Fibroblast of lung (primary cell): ENCODE results near the gene RDH5. TPM values are rescaled to one million over a fixed set of nuclear protein-coding genes. Genes with fewer than 3 reads are reported as not detected.

Experiments used
- DNase-seq, 2 donors: peaks; one replicate each; pipeline versions ENCODE4 v3.0.0 to v3.0.0-alpha.2; 2010; ENCODE audit warnings: low read depth in 2 of 2
- H2AFZ ChIP-seq: 2 replicates; pipeline ENCODE4 v1.5.1; 2012; ENCODE audit warnings: low read length, control low read depth, inconsistent platforms
- H3K27ac ChIP-seq: 2 replicates; pipeline ENCODE4 v1.5.1; 2011; ENCODE audit warnings: low read length, control low read depth; ENCODE audit not compliant: insufficient read depth
- H3K27me3 ChIP-seq: 2 replicates; pipeline ENCODE4 v1.5.1; 2011; ENCODE audit warnings: mild to moderate bottlenecking, low read length; ENCODE audit not compliant: control insufficient read depth, insufficient read depth
- H3K36me3 ChIP-seq: 2 replicates; pipeline ENCODE4 v1.5.1; 2011; ENCODE audit warnings: low read length; ENCODE audit not compliant: control insufficient read depth, insufficient read depth
- H3K4me1 ChIP-seq: 2 replicates; pipeline ENCODE4 v1.5.1; 2011; ENCODE audit warnings: low read length; ENCODE audit not compliant: control insufficient read depth, insufficient read depth; ENCODE audit errors: extremely low read depth
- H3K4me2 ChIP-seq: 2 replicates; pipeline ENCODE4 v1.5.1; 2011; ENCODE audit warnings: low read length, control low read depth; ENCODE audit not compliant: insufficient read depth; ENCODE audit errors: extremely low read depth
- H3K4me3 ChIP-seq, 4 experiments: fragments of 200-600 bp in 1 of 4; sonication (generic) in 1 of 4; replicated peaks in 1 of 4; 2 replicates each; pipeline ENCODE4 v1.5.1; 2011 to 2016; ENCODE audit warnings: low read length in 4 of 4, low read depth in 3 of 4, mild to moderate bottlenecking in 3 of 4, control low read depth in 2 of 4, inconsistent platforms in 1 of 4, mixed read lengths in 1 of 4; ENCODE audit not compliant: insufficient read depth in 1 of 4; ENCODE audit errors: control extremely low read depth in 1 of 4
- H3K79me2 ChIP-seq: 2 replicates; pipeline ENCODE4 v1.5.1; 2012; ENCODE audit warnings: mild to moderate bottlenecking, low read length, inconsistent platforms; ENCODE audit not compliant: control insufficient read depth, insufficient read depth
- H3K9ac ChIP-seq: 2 replicates; pipeline ENCODE4 v1.5.1; 2011; ENCODE audit warnings: mild to moderate bottlenecking, low read length, control low read depth; ENCODE audit not compliant: insufficient read depth
- H3K9me3 ChIP-seq: 2 replicates; pipeline ENCODE4 v1.5.1; 2012; ENCODE audit warnings: low read depth, low read length; ENCODE audit not compliant: control insufficient read depth, insufficient read depth
- H4K20me1 ChIP-seq: 2 replicates; pipeline ENCODE4 v1.5.1; 2011; ENCODE audit warnings: low read length; ENCODE audit not compliant: control insufficient read depth, insufficient read depth; ENCODE audit errors: extremely low read depth
- EZH2 ChIP-seq: IDR thresholded peaks from 2 replicates; pipeline ENCODE4 v1.5.1; 2012; ENCODE audit warnings: low read length, control low read depth, mild to moderate bottlenecking; ENCODE audit errors: missing control alignments
- polyA plus RNA-seq, 2 donors: library from polyadenylated mRNA; depleted of rRNA in 1 of 2; stranded (reverse) in 1 of 2; unstranded in 1 of 2; fragments of >200 nt; gene quantifications; 2 replicates each; pipeline ENCODE4 v1.2.1, GENCODE V29; 2011 to 2012; ENCODE audit warnings: missing spikeins in 1 of 2
- total RNA-seq: library from RNA; depleted of rRNA; stranded (reverse); fragments of >200 nt; gene quantifications from 2 replicates; pipeline ENCODE4 v1.2.1, GENCODE V29; 2014
- TF ChIP-seq, protein P1 (sequence below), 2 donors: IDR thresholded peaks in 1 of 2; conservative IDR thresholded peaks in 1 of 2; 1 replicate in 1 of 2; 2 replicates in 1 of 2; pipeline ENCODE4 v1.5.1; 2011 to 2012; ENCODE audit warnings: low read length in 2 of 2, control low read depth in 1 of 2, inconsistent platforms in 1 of 2, low read depth in 1 of 2, mild to moderate bottlenecking in 1 of 2

RDH5 gene
- total and polyA plus RNA-seq, 2 donors (not counting 1 experiment from before 2014, with no cell fraction given): 16.7 to 49.2 TPM

DNA sequence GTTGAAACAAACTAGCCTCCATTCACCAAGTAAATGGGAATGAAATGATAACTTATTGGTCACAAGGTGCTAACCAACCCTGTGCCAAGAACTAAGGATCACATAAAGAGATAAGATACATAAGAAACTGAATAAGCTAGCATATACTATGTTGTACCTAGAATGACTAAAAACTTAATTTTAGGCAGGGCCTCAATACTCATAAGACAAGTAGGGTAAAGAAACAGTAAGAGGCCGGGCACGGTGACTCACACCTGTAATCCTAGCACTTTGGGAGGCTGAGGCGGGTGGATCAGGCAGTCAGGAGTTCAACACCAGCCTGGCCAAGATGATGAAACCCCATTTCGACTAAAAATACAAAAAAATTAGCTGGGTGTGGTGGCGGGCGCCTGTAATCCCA, 40.5 kb downstream of the RDH5 start:
- H2AFZ ChIP-seq: no peak overlapping the region
- no peaks in the 10 kb centered on the region for H3K27me3 ChIP-seq
- no peak overlapping the region for H3K4me2 ChIP-seq
- H3K27ac ChIP-seq: no peak overlapping the region
- no peak overlapping the region for H3K4me3 ChIP-seq
- no peak for TF ChIP-seq EZH2
- TF ChIP-seq, protein P1, sequence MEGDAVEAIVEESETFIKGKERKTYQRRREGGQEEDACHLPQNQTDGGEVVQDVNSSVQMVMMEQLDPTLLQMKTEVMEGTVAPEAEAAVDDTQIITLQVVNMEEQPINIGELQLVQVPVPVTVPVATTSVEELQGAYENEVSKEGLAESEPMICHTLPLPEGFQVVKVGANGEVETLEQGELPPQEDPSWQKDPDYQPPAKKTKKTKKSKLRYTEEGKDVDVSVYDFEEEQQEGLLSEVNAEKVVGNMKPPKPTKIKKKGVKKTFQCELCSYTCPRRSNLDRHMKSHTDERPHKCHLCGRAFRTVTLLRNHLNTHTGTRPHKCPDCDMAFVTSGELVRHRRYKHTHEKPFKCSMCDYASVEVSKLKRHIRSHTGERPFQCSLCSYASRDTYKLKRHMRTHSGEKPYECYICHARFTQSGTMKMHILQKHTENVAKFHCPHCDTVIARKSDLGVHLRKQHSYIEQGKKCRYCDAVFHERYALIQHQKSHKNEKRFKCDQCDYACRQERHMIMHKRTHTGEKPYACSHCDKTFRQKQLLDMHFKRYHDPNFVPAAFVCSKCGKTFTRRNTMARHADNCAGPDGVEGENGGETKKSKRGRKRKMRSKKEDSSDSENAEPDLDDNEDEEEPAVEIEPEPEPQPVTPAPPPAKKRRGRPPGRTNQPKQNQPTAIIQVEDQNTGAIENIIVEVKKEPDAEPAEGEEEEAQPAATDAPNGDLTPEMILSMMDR (conservative IDR thresholded peaks at IDR 0.05 in 1 of 2, IDR thresholded peaks at IDR 0.05 in 1 of 2; ENCODE audit: low read depth in 1 of 2, low read length in 2 of 2): no peak
- peaks cover 1% of the 10 kb centered on the region for H3K79me2 ChIP-seq
- no peaks in the 10 kb centered on the region for H3K9me3 ChIP-seq
- H3K9ac ChIP-seq: no peak overlapping the region
- H4K20me1 ChIP-seq: no peaks in the 10 kb centered on the region
- H3K36me3 ChIP-seq: peaks cover 7% of the 10 kb centered on the region
- no peaks in the 10 kb centered on the region for H3K4me1 ChIP-seq
- DNase-seq: no peak

DNA sequence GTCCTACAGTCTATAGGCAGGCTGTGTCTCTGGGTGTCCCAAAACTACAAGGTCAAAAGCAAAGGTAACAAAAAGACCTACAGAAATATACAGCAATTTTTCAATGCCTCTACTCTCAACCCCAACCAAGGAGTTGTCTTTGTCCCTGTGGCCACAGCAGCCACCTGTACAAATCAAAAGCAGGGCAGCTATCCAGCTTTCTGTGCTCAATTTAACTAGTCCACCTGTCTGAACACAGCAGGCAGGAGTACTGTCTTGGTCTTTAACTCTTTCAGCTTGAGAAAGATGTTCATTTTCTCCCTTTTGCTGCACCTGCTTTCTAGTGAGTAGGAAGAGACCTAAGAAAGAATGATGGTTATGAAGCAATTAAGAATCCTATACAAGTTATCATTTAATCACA, 42.5 kb downstream of the RDH5 start:
- Histone ChIP-seq H4K20me1 (no peaks in the 10 kb centered on the region), H3K9me3 (no peaks in the 10 kb centered on the region), H3K36me3 (peaks cover 7% of the 10 kb centered on the region), H3K4me1 (no peaks in the 10 kb centered on the region), H3K4me2 (no peak overlapping the region), H3K9ac (no peak overlapping the region), H3K27me3 (no peaks in the 10 kb centered on the region), H3K27ac (no peak overlapping the region), H3K79me2 (peaks cover 1% of the 10 kb centered on the region), H3K4me3 (no peak overlapping the region), H2AFZ (no peak overlapping the region)
- no peak for DNase-seq
- no peak for TF ChIP-seq EZH2
- TF ChIP-seq, protein P1 (conservative IDR thresholded peaks at IDR 0.05 in 1 of 2, IDR thresholded peaks at IDR 0.05 in 1 of 2; ENCODE audit: low read depth in 1 of 2, low read length in 2 of 2): no peak

DNA sequence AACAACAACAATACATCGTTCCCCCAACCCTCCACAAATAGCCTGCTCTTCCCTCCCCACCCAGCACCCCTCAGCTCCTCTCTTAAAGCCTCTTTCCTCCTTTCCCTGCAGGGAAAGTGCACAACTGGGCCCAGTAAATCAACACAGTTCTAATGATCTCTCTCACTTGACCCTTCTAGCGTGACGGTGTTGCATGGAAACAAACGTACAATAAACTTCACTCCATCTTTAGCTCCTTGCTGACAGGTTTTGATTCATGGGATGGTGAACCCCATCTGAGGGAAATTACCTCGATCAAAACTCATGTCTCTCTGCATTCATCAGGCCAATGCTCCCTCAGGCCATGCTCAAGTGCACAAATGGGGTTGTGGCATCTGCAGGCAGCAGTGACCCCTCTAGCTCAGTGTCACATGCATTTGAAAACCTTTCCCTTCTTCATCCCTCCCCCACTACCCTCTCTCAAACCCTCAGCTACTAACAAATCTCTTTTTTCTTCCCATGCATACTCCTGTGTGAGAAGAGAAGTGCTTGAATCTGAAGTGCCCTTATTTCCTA, 45.6 kb downstream of the RDH5 start:
- peaks cover 1% of the 10 kb centered on the region for H3K79me2 ChIP-seq
- TF ChIP-seq, protein P1 (conservative IDR thresholded peaks at IDR 0.05 in 1 of 2, IDR thresholded peaks at IDR 0.05 in 1 of 2; ENCODE audit: low read depth in 1 of 2, low read length in 2 of 2): no peak
- no peak for TF ChIP-seq EZH2
- H3K4me3 ChIP-seq: no peak overlapping the region
- no peaks in the 10 kb centered on the region for H4K20me1 ChIP-seq
- no peaks in the 10 kb centered on the region for H3K9me3 ChIP-seq
- no peaks in the 10 kb centered on the region for H3K4me1 ChIP-seq
- no peaks in the 10 kb centered on the region for H3K27me3 ChIP-seq
- no peak overlapping the region for H3K4me2 ChIP-seq
- no peak overlapping the region for H3K9ac ChIP-seq
- H2AFZ ChIP-seq: no peak overlapping the region
- H3K27ac ChIP-seq: no peak overlapping the region
- no peak for DNase-seq
- no peaks in the 10 kb centered on the region for H3K36me3 ChIP-seq
